GM12874 (cell line): ENCODE results near the gene GFOD1.

Experiments
- TF ChIP-seq, protein P1 (sequence below): IDR thresholded peaks from 2 replicates; pipeline ENCODE4 v1.5.1; 2011; ENCODE audit warnings: low read depth, mild to moderate bottlenecking, control low read depth, low read length, moderate library complexity; ENCODE audit not compliant: insufficient read depth

GFOD1 gene

DNA sequence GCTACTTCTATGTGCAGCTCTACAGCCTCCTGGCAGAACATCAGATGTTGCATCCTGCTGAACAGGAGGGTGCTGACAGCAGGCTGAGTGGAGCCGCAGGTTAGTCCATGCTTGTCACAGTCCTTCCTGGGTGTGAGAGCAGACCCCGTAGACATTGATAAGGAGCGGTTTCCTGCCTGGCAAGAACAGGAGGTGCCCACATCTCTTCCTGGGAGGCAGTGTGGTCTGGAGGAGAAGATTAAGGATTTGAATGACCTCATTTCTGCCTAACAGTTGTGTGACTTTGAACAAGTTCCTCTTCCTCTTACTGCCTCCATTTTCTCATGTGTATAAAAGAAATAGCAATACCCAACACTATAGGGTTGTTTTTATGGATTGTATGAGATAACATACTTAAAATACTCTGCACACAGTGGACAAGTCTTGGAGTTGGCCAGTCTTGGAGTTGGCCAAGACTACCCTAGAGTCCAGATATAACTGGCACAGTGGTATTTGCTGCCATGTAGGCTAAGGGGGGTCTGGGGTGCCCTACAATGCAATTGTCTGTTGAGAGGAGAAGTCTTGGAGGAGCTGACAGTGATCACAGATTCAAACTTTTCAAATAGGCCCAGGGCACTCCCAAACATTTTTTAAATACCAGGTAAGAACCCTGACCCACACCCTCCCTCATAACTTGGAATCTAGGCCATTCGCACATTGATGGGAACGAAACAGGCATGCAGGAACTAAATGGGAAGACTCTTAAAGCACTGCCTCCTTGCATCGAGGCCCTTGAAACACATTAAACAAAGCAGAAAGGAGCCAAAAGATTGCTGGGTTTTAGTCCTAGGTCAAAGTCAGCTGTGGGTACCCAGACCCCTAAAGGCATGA is 126.5 kb downstream of the GFOD1 start:
- TF ChIP-seq, protein P1, sequence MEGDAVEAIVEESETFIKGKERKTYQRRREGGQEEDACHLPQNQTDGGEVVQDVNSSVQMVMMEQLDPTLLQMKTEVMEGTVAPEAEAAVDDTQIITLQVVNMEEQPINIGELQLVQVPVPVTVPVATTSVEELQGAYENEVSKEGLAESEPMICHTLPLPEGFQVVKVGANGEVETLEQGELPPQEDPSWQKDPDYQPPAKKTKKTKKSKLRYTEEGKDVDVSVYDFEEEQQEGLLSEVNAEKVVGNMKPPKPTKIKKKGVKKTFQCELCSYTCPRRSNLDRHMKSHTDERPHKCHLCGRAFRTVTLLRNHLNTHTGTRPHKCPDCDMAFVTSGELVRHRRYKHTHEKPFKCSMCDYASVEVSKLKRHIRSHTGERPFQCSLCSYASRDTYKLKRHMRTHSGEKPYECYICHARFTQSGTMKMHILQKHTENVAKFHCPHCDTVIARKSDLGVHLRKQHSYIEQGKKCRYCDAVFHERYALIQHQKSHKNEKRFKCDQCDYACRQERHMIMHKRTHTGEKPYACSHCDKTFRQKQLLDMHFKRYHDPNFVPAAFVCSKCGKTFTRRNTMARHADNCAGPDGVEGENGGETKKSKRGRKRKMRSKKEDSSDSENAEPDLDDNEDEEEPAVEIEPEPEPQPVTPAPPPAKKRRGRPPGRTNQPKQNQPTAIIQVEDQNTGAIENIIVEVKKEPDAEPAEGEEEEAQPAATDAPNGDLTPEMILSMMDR: no peak

DNA sequence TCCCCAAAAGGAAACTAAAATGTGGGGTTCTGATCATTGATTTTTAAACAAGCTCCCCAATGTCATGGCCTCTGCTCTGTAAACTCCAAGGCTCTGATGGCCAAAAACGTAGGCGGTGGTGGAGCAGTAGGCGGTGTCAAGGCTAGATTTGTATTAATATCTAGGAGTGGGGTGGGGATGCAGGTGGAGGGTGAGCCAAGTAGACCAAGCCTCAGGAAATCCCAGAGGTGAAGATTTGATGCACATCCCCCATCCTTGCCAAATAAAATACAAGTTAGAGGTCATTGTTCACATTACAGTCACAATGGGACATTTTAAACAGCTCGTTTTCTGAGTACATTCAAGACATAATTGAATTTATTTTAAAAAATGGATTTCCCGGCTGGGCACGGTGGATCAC is 128.1 kb downstream of the GFOD1 start:
- TF ChIP-seq, protein P1: no peak

DNA sequence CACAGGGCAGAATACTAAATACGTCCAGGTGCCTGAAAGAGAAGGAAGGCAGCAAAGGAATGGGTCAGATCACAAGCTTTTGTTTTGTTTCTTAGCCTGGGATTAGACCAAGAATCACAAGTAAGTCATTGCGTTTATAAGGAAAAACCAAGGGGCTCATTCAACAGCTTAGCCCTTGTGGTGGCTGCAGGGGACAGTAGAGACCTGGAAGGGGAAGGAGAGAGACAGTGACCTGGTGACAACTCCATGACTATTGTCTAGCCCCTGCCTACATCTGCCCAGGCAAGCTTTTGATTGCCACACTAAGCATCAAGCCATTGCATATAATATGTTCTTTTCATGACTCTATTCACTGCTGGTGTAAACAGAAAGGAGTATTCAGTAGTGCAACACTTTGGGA is 128.9 kb downstream of the GFOD1 start:
- TF ChIP-seq, protein P1: no peak

DNA sequence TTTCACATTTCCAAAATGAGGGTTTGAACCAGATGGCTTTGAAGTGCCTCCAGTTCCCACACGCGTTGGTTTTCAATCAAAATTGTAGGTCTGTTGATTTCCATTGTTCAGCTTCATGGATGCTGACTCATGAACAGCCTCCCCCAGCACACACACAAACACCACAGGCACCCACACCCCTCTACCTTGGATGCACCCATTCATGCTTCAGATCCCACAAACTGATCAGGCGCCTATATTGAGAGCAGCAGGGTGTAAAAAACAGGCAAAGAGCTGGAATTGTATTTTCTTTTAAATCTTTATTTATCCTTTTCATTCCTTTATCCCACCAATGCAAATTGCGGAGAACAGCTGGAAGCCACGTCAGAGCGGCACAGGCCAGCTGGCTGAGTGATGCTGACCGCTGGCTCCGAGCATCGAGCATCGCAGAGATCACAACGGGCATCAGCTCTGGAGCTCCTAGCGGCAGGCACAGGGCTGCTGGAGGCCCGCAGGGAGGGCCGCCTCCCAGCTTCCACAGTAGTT is 129.8 kb downstream of the GFOD1 start:
- TF ChIP-seq, protein P1: no peak

DNA sequence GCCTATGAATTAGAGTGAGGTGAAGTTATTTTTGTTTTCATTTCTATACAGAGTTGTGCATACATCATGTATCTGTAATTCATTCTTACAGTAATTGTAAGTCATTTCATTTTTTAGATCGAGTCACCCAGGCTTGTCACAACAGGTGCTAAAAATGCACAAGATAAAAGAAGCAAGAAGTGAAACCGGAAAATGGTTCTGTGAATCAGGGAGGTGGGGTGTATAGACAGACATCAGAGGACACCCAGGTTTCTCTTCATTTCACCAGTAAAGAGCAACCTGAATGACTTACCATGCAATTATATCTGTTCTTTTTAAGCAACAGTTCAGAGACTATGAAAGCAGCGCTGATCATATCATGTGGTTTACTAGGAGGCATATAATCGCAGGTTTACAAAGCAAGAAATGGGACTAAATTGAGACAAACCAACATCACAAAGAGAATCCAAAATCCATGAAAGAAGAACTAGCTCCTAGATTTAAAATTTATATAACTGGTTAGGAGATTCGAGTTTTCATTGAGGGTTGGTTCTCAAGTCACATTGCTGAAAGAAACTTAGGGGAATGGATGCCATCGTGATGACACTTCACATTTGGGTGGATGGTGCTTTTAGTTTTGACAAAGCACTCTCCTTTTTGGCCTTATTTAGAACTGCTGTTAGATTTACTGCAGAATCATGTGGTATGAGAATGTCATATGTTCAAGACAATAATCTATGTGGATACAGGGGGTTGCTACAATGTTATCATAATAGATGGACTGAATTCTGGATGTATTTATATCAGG is 131.2 kb downstream of the GFOD1 start:
- TF ChIP-seq, protein P1: no peak

DNA sequence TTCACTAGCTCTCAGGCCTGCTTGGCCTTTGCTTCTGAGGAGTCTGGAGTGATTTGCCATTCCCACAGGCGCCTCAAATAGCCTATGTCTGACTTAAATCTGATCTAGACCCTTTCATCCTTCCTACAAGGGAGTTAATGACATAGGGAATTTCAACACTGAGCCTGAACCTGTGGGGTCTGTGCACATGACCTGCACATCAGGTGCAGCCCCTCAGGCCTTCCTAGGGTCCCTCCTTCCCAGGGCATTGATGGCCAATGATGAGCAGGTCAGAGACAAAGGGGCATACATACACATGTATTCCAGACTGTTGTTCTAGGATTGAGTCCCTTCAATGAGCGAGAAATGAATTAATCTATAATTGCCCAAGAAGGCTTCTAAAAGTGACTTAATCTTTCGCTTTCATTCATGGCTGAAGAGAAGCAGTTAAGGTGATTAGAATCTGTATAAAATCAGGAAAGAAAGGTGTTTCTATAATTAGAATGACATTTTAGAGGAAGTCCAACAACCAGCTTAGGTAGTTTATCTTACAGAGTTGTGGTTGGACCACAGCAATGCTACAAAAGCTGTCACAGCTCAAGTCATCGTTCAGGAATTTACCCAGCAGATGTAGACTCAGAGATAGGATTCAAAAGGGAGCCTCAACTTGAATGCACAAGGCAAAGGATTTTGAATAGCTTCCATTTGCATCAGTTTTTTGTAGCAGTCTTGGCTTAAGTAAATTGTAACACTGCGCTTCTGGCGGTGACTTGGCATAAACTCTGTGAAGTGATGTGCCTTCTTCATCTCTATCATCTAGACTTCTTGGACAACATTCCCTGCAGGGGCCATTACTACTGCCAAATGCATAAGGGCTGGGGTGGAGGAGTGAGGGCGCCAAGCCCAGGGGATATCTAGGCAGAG is 132.1 kb downstream of the GFOD1 start:
- TF ChIP-seq, protein P1: no peak
